ENCODE results near the gene NXF1. TPM values are rescaled to one million over a fixed set of nuclear protein-coding genes. Genes with fewer than 3 reads are reported as not detected.

Gene NXF1
- total RNA-seq, 1 experiment from 2014 or later: 69.0 TPM

DNA sequence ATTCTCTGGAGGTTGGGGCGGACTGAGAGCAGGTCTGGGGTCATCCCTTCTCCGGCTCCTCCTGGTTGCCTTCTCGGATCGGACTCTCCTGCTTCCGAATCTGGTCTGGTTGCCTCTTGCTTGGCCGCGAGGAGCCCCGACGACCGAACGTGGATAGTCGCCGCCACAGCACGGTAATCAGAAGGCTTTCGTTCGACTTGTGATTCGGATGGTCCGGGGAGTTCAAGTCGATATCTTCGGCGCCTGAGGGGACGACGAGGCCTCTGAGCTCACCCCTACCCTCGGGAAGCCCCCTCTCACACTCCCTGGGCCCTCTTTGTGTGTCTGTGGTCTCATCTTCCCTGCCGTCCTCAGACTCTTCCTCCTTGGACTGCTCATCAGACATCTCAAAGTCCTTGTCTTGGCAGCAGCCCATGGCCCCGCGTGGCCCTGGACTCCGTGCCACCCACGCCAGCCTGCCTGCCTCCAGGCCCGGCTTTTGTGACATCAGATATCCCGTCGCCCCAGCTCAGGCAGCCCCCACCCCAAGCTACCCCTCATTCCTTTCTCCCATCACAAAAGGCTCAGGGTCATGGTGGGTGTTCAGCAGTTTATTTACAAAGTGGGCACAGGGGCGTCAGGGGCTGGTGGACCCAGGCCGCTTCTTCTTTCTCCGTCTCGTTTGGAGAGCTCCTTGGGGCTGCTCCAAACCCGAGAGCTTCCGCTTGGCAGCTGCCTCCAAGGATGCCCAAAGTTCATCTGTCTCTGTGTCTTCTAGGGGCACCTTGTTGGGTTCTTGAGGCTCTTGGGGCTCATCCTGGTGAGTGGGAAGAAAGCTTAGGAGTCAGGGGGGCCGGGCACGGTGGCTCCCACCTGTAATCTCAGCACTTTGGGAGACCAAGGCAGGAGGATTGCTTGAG lies 27.3 kb upstream of the NXF1 start, which contains the start of gene TEX54:
Gene TEX54, minus strand, starts transcription at position 506 of the 899 bp plus-strand sequence.
- peak within 1 kb of the TSS; percentile 99 to 100 for H3K4me3 Mint-ChIP-seq
- peak within 1 kb of the TSS; percentile 100 for H3K27ac Mint-ChIP-seq
- Histone ChIP-seq H3K4ac (ENCODE audit: low read depth, low read length) (no peak within 1 kb of the TSS; the same call in 1 of the 2 replicates), H2BK5ac (ENCODE audit: insufficient read length, low read length) (peak within 1 kb of the TSS; percentile 41), H3K23ac (ENCODE audit: insufficient read length, low read depth, low read length) (no peak within 1 kb of the TSS), H3K56ac (ENCODE audit: insufficient read length, low read depth, low read length) (no peak within 1 kb of the TSS), H3K4me1 (ENCODE audit: insufficient read depth, low read length) (no peaks in the 10 kb centered on the region), H4K20me1 (ENCODE audit: control insufficient read depth, insufficient read depth, insufficient read length) (no peaks in the 10 kb centered on the region), H3K27me3 (ENCODE audit: insufficient read depth, low read length) (no peaks in the 10 kb centered on the region), H2AFZ (ENCODE audit: low read length) (no peak within 1 kb of the TSS), H3K9ac (ENCODE audit: extremely low read depth, insufficient read length, low read length) (peak within 1 kb of the TSS; percentile 85), H3K27ac (ENCODE audit: insufficient read length, low read depth, low read length) (no peak within 1 kb of the TSS), H3K18ac (ENCODE audit: insufficient read length, low read depth, low read length) (peak within 1 kb of the TSS; percentile 99), H4K8ac (replicated peaks; ENCODE audit: insufficient read length, low read depth, low read length) (no peak within 1 kb of the TSS), H4K91ac (ENCODE audit: insufficient read length, low read depth, low read length) (no peak within 1 kb of the TSS), H3K23me2 (ENCODE audit: insufficient read length, low read depth, low read length, poor library complexity, severe bottlenecking) (peaks cover 10% of the 10 kb centered on the region), H3K79me2 (ENCODE audit: insufficient read depth, low read length) (peaks cover 6% of the 10 kb centered on the region; the same call in 1 of the 2 replicates), H4K5ac (ENCODE audit: insufficient read length, low read depth, low read length) (no peak within 1 kb of the TSS), H2BK120ac (ENCODE audit: low read depth, low read length, poor library complexity, severe bottlenecking) (no peak within 1 kb of the TSS), H2AK5ac (ENCODE audit: insufficient read length, low read length) (no peak within 1 kb of the TSS), H3K4me2 (ENCODE audit: insufficient read depth, insufficient read length, low read length) (peak within 1 kb of the TSS; percentile 91), H2BK15ac (ENCODE audit: low read depth, low read length) (no peak within 1 kb of the TSS), H3K79me1 (ENCODE audit: insufficient read depth, low read depth, low read length, poor library complexity, severe bottlenecking) (peaks cover under 1% of the 10 kb centered on the region), H2BK20ac (ENCODE audit: low read depth, low read length, poor library complexity, severe bottlenecking) (no peak within 1 kb of the TSS), H3T11ph (ENCODE audit: low read length) (no peak within 1 kb of the TSS), H3K9me3 (ENCODE audit: control insufficient read depth, low read depth, low read length) (no peaks in the 10 kb centered on the region), H3K14ac (ENCODE audit: insufficient read depth, low read length) (peak within 1 kb of the TSS; percentile 99), H2BK12ac (ENCODE audit: insufficient read length, low read depth, low read length) (no peak within 1 kb of the TSS)
- H3K9me3 Mint-ChIP-seq: no peaks in the 10 kb centered on the region; a peak in 1 of 5 replicates
- peaks cover 31 to 55% (median 54%) of the 10 kb centered on the region in 3 experiments for H3K36me3 Mint-ChIP-seq (ENCODE audit: insufficient read depth in 1 of 3, low read depth in 3 of 3)
- peaks cover 17 to 24% of the 10 kb centered on the region in 2 experiments for H3K4me1 Mint-ChIP-seq
- no peak for DNase-seq
- H3K27me3 Mint-ChIP-seq (ENCODE audit: low read depth): no peaks in the 10 kb centered on the region
- WGBS (ENCODE audit: extremely low coverage, insufficient read length, low lambda C conversion rate): no CpG with 5 or more reads among the region's 40 CpGs
- TF ChIP-seq, protein P1, sequence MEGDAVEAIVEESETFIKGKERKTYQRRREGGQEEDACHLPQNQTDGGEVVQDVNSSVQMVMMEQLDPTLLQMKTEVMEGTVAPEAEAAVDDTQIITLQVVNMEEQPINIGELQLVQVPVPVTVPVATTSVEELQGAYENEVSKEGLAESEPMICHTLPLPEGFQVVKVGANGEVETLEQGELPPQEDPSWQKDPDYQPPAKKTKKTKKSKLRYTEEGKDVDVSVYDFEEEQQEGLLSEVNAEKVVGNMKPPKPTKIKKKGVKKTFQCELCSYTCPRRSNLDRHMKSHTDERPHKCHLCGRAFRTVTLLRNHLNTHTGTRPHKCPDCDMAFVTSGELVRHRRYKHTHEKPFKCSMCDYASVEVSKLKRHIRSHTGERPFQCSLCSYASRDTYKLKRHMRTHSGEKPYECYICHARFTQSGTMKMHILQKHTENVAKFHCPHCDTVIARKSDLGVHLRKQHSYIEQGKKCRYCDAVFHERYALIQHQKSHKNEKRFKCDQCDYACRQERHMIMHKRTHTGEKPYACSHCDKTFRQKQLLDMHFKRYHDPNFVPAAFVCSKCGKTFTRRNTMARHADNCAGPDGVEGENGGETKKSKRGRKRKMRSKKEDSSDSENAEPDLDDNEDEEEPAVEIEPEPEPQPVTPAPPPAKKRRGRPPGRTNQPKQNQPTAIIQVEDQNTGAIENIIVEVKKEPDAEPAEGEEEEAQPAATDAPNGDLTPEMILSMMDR (conservative IDR thresholded peaks at IDR 0.05): no peak
